K562 (cell line): ENCODE results near the gene ANKRD24. TPM values are rescaled to one million over a fixed set of nuclear protein-coding genes. Genes with fewer than 3 reads are reported as not detected.
A peak's percentile ranks its signal among the peaks of the same experiment; 100 is the strongest.

ENCODE experiments used
- ATAC-seq: fragments of 200-7000 bp; cut with Tn5 transposase; 3 replicates; pipeline ENCODE4 v1.9.1; 2020; ENCODE audit warnings: moderate library complexity
- BruUV-seq: library from RNA; stranded (reverse); fragments of 400-500 nt; replicated peaks from 2 replicates; lab custom pipeline; 2021; lab: Mats Ljungman, UMichigan
- CTCF ChIA-PET: fragments of 300-600 bp; formaldehyde crosslinking; extraction: SDS; loops from one replicate; lab custom pipeline; 2021; ENCODE audit warnings: low intra/inter-chr PET ratio; lab: Yijun Ruan, JAX
- POLR2A ChIA-PET: fragments of 300-600, 350-650 bp; sonication (Branson Sonifier 250); formaldehyde crosslinking; extraction: SDS; loops from one replicate; lab custom pipeline; 2021; ENCODE audit warnings: antibody characterized with exemption, inconsistent platforms; lab: Yijun Ruan, JAX
- DNase-seq, 4 experiments: peaks; one replicate each; pipeline versions ENCODE4 v3.0.0 to v3.0.0-alpha.2; 2011 to 2018; ENCODE audit warnings: low spot score in 3 of 4, mixed read lengths in 3 of 4; ENCODE audit errors: extremely low read depth in 1 of 4
- FAIRE-seq: peaks from 2 replicates; lab custom pipeline; 2011; peaks lifted over from hg19 to GRCh38; lab: Jason Lieb, UNC
- H2AFZ ChIP-seq: 2 replicates; pipeline ENCODE4 v1.6.0; 2011; ENCODE audit warnings: low read depth, low read length, control low read depth, inconsistent platforms
- H3K27ac ChIP-seq: fragments of 200-600 bp; 3 replicates; pipeline ENCODE4 v1.8.0; 2011; ENCODE audit warnings: low read depth, mild to moderate bottlenecking, control low read depth, inconsistent platforms, low read length, moderate library complexity, mixed read lengths; ENCODE audit errors: extremely low read depth
- H3K27me3 ChIP-seq, 2 experiments: fragments of 300-600 bp in 1 of 2; 2 replicates in 1 of 2; 3 replicates in 1 of 2; pipeline versions ENCODE4 v1.6.0 to v1.8.0; 2011; ENCODE audit warnings: inconsistent platforms in 2 of 2, low read length in 2 of 2, mild to moderate bottlenecking in 1 of 2, mixed read lengths in 1 of 2, moderate library complexity in 1 of 2; ENCODE audit not compliant: control insufficient read depth in 2 of 2, insufficient read depth in 2 of 2
- H3K36me3 ChIP-seq: fragments of 300-600 bp; 3 replicates; pipeline ENCODE4 v1.8.0; 2011; ENCODE audit warnings: mild to moderate bottlenecking, low read length, inconsistent platforms; ENCODE audit not compliant: control insufficient read depth, insufficient read depth
- H3K4me1 ChIP-seq, 2 experiments: fragments of 200-600 bp in 1 of 2; replicated peaks in 1 of 2; 2 replicates in 1 of 2; 3 replicates in 1 of 2; pipeline versions ENCODE4 v1.5.1 to v1.8.0; 2011; ENCODE audit warnings: inconsistent platforms in 2 of 2, low read length in 2 of 2, mild to moderate bottlenecking in 1 of 2, mixed read lengths in 1 of 2, moderate library complexity in 1 of 2; ENCODE audit not compliant: control insufficient read depth in 2 of 2, insufficient read depth in 2 of 2
- H3K4me2 ChIP-seq: 2 replicates; pipeline ENCODE4 v1.6.1; 2011; ENCODE audit warnings: low read length, control low read depth, inconsistent platforms, mixed read lengths; ENCODE audit not compliant: insufficient read depth
- H3K4me3 ChIP-seq: fragments of 200-600 bp; sonication (generic), shearing (Covaris generic); 2 replicates; pipeline ENCODE4 v1.5.1; 2016; ENCODE audit warnings: control low read depth, inconsistent platforms
- H3K79me2 ChIP-seq: fragments of 200-600 bp; 3 replicates; pipeline ENCODE4 v1.8.0; 2011; ENCODE audit warnings: low read length, inconsistent platforms; ENCODE audit not compliant: control insufficient read depth, insufficient read depth
- H3K9ac ChIP-seq, 2 experiments: 2 replicates each; pipeline versions ENCODE4 v1.6.0 to v1.6.1; 2011; ENCODE audit warnings: low read depth in 2 of 2, low read length in 2 of 2, control low read depth in 1 of 2, inconsistent platforms in 1 of 2, mild to moderate bottlenecking in 1 of 2, mixed read lengths in 1 of 2; ENCODE audit not compliant: insufficient read depth in 1 of 2
- H3K9me1 ChIP-seq: one replicate; pipeline ENCODE4 v1.6.0; 2011; ENCODE audit warnings: inconsistent platforms, mild to moderate bottlenecking, low read length, moderate library complexity; ENCODE audit not compliant: control insufficient read depth, insufficient read depth
- H3K9me3 ChIP-seq: replicated peaks from 2 replicates; pipeline ENCODE4 v1.5.1; 2011; ENCODE audit warnings: low read depth, low read length, inconsistent platforms; ENCODE audit not compliant: control insufficient read depth, insufficient read depth
- H4K20me1 ChIP-seq: replicated peaks from 2 replicates; pipeline ENCODE4 v1.6.1; 2011; ENCODE audit warnings: low read length, inconsistent platforms, mixed read lengths; ENCODE audit not compliant: control insufficient read depth, insufficient read depth
- BCOR ChIP-seq: fragments of 450-650 bp; IDR thresholded peaks from 2 replicates; pipeline ENCODE4 v1.6.1; 2016
- CEBPZ ChIP-seq: fragments of 150-350 bp; IDR thresholded peaks from 2 replicates; pipeline ENCODE4 v1.6.1; 2014; ENCODE audit warnings: low read depth, mild to moderate bottlenecking, low read length, borderline replicate concordance
- EWSR1 ChIP-seq: fragments of 450-650 bp; IDR thresholded peaks from 2 replicates; pipeline ENCODE4 v1.6.1; 2018; ENCODE audit warnings: borderline replicate concordance, mild to moderate bottlenecking, low read depth, moderate library complexity; ENCODE audit not compliant: partially characterized antibody
- FOXK2 ChIP-seq, 2 experiments: fragments of 450-650 bp; IDR thresholded peaks in 1 of 2; conservative IDR thresholded peaks in 1 of 2; 2 replicates each; pipeline ENCODE4 v1.6.1; 2016; ENCODE audit warnings: low read depth in 2 of 2, mild to moderate bottlenecking in 1 of 2
- MAFG ChIP-seq: fragments of 450-650 bp; conservative IDR thresholded peaks from 2 replicates; pipeline ENCODE4 v1.6.1; 2016; ENCODE audit warnings: missing genetic modification characterization, missing compliant biosample characterization
- MTF1 ChIP-seq: fragments of 250-450 bp; sonication (Bioruptor Pico); IDR thresholded peaks from 2 replicates; pipeline ENCODE4 v1.9.0; 2021; ENCODE audit warnings: moderate library complexity, mild to moderate bottlenecking, inconsistent platforms, borderline replicate concordance
- MYC ChIP-seq, 2 experiments: fragments of 250-450 bp in 1 of 2; sonication (Bioruptor Pico) in 1 of 2; IDR thresholded peaks; 2 replicates each; pipeline versions ENCODE4 v1.5.1 to v1.6.1; 2012 to 2021; ENCODE audit warnings: low read depth in 2 of 2, borderline replicate concordance in 1 of 2, improper control_type of control experiment in 1 of 2, low read length in 1 of 2, mild to moderate bottlenecking in 1 of 2, moderate library complexity in 1 of 2
- RREB1 ChIP-seq: fragments of 250-450 bp; sonication (Bioruptor Pico); IDR thresholded peaks from 2 replicates; pipeline ENCODE4 v1.4.0; 2020
- RUNX1 ChIP-seq: sonication (generic); IDR thresholded peaks from 2 replicates; pipeline ENCODE4 v1.6.1; 2016; ENCODE audit warnings: antibody characterized with exemption, low read depth
- SRSF1 ChIP-seq: fragments of 200-400 bp; formaldehyde crosslinking; IDR thresholded peaks from 2 replicates; pipeline ENCODE4 v1.6.1; 2017; ENCODE audit warnings: mild to moderate bottlenecking, low read depth, low read length, moderate library complexity
- THRAP3 ChIP-seq: fragments of 450-650 bp; IDR thresholded peaks from 2 replicates; pipeline ENCODE4 v1.6.1; 2016; ENCODE audit warnings: mild to moderate bottlenecking, inconsistent platforms, borderline replicate concordance
- YBX1 ChIP-seq: fragments of 450-650 bp; IDR thresholded peaks from 2 replicates; pipeline ENCODE4 v1.7.1; 2016; ENCODE audit warnings: mild to moderate bottlenecking
- ZNF282 ChIP-seq: sonication (generic); formaldehyde crosslinking; IDR thresholded peaks from 2 replicates; pipeline ENCODE4 v1.8.1; 2023; ENCODE audit warnings: missing genetic modification reagents
- ZNF57 ChIP-seq: fragments of 450-650 bp; formaldehyde crosslinking; IDR thresholded peaks from 2 replicates; pipeline ENCODE4 v1.4.0; 2020; ENCODE audit warnings: mild to moderate bottlenecking, moderate library complexity
- in situ Hi-C: fragments of 300-500 bp; cut with MboI; formaldehyde crosslinking; loops from 4 replicates; pipeline ENCODE4 v1.15.0; 2018; ENCODE audit warnings: inconsistent platforms, mixed read lengths
- intact Hi-C: fragments of 100-400 bp; cut with micrococcal nuclease; formaldehyde crosslinking; loops from 2 replicates; pipeline ENCODE4 v1.14.2; 2022
- polyA plus RNA-seq, 8 experiments: library from polyadenylated mRNA; depleted of rRNA in 4 of 8; stranded (reverse) in 5 of 8; unstranded in 3 of 8; fragments of >200 nt; fragmentation: Nextera tagmentation in 2 of 8; fragmentation: Illumina TruSeq in 1 of 8; extraction: Ambion mirVana in 2 of 8; extraction: Trizol in 1 of 8; gene quantifications; 2 replicates each; pipeline versions ENCODE4 v1.2.1 to v1.2.3, GENCODE V29; 2011 to 2014; ENCODE audit warnings: inconsistent platforms in 1 of 8, missing spikeins in 1 of 8
- total RNA-seq, 7 experiments: library from RNA; depleted of rRNA in 6 of 7; stranded (reverse); fragments of >200 nt in 6 of 7; fragmentation: Illumina TruSeq in 2 of 7; extraction: Trizol in 2 of 7; gene quantifications; 2 replicates each; pipeline versions ENCODE4 v1.2.1 to v1.2.3, GENCODE V29; 2011 to 2021; ENCODE audit warnings: low replicate concordance in 1 of 7

The ANKRD24 gene
- total and polyA plus RNA-seq, 9 of the 15 experiments (the other 6 are each of a cell fraction or from before 2014, with no cell fraction given): 0.07 to 0.12 (median 0.09) TPM; not detected in 5

DNA sequence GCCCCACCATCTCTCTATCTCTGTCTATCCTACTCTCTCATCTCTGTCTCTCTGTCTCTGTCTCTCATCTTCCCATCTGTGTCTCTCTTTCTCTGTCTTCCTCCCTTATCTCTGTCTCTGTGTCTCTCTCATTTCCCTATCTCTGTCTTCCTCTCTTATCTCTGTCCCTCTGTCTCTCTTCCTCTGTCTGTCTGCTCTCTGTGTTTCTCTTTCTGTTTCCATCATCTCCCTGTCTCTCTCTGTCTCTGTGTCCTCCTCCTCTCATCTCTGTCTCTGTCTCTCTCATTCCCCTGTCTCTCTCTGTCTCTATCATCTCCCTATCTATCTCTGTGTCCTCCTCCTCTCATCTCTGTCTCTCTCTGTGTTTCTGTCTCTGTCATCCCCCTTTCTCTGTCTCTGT is 45.3 kb downstream of the ANKRD24 start:
- Histone ChIP-seq H2AFZ (no peak overlapping the region), H3K4me2 (no peak overlapping the region), H3K4me3 (no peak overlapping the region), H3K9me1 (no peaks in the 10 kb centered on the region), H3K79me2 (no peaks in the 10 kb centered on the region), H3K36me3 (no peaks in the 10 kb centered on the region), H3K27ac (no peak overlapping the region), H3K9me3 (no peaks in the 10 kb centered on the region), H4K20me1 (0 out of 2 replicates have a peak, but pooled peaks cover 5% of the 10 kb centered on the region), H3K27me3 (peaks cover 0 to 20% of the 10 kb centered on the region in 2 experiments; a peak in 2 of 5 replicates), H3K9ac (no peak overlapping the region), H3K4me1 (peaks cover 8 to 31% of the 10 kb centered on the region in 2 experiments; a peak in 4 of 5 replicates)
- FAIRE-seq (no peak), ATAC-seq (no peak), DNase-seq (no peak)
- in situ Hi-C loops: no loop called here
- no TSS peak for BruUV-seq
- intact Hi-C loops: no loop called here
- CTCF ChIA-PET: no interaction called here
- POLR2A ChIA-PET: no interaction called here
- TF ChIP-seq FOXK2 (conservative IDR thresholded peaks at IDR 0.05 in 1 of 2, IDR thresholded peaks at IDR 0.05 in 1 of 2; ENCODE audit: low read depth in 2 of 2) (0 out of 4 replicates have a peak, but pooled peaks of 1 of the 2 experiments have one; percentile 5), THRAP3 (0 out of 2 replicates have a peak, but pooled peaks have one; percentile 22), ZNF57 (CRISPR knock-in tag) (no peak), YBX1 (no peak), RREB1 (CRISPR knock-in tag) (no peak), ZNF282 (CRISPR knock-in tag) (no peak), EWSR1 (no peak), BCOR (peak; percentile 53), MYC (IDR thresholded peaks at IDR 0.05; ENCODE audit: low read depth, low read length) (no peak), MYC (CRISPR knock-in tag; IDR thresholded peaks at IDR 0.05; ENCODE audit: borderline replicate concordance, low read depth) (no peak), CEBPZ (no peak), RUNX1 (no peak), SRSF1 (no peak), MAFG (no peak), MTF1 (CRISPR knock-in tag) (no peak)
